Mucosa of rectum (tissue), 2 donors: ENCODE data around the gene RET.

Source experiments
- H3K27ac ChIP-seq, 2 donors: one replicate each; pipeline ENCODE4 v1.7.0; 2013; ENCODE audit warnings: inconsistent platforms in 2 of 2, low read depth in 2 of 2, low read length in 2 of 2
- H3K27me3 ChIP-seq, 2 donors: one replicate each; pipeline ENCODE4 v1.7.0; 2013; ENCODE audit warnings: low read length in 2 of 2; ENCODE audit not compliant: control insufficient read depth in 2 of 2, insufficient read depth in 2 of 2
- H3K36me3 ChIP-seq, 2 donors: one replicate each; pipeline ENCODE4 v1.7.0; 2013; ENCODE audit warnings: low read length in 2 of 2; ENCODE audit not compliant: control insufficient read depth in 2 of 2, insufficient read depth in 2 of 2
- H3K4me1 ChIP-seq, 2 donors: one replicate each; pipeline ENCODE4 v1.7.0; 2013; ENCODE audit warnings: low read length in 2 of 2, mild to moderate bottlenecking in 1 of 2; ENCODE audit not compliant: control insufficient read depth in 2 of 2, insufficient read depth in 2 of 2
- H3K4me3 ChIP-seq, 2 donors: one replicate each; pipeline ENCODE4 v1.7.0; 2013; ENCODE audit warnings: low read length in 2 of 2
- H3K9ac ChIP-seq, 2 donors: one replicate each; pipeline ENCODE4 v1.7.0; 2013; ENCODE audit warnings: low read length in 2 of 2, low read depth in 1 of 2, mild to moderate bottlenecking in 1 of 2
- H3K9me3 ChIP-seq, 2 donors: one replicate each; pipeline ENCODE4 v1.7.0; 2013; ENCODE audit warnings: low read length in 2 of 2; ENCODE audit not compliant: control insufficient read depth in 2 of 2
- donor health status: healthy.
- donor health status: Normal muscosa, but diverticular disease.

The RET gene

GRCh38 chr10:43055217-43055616 lies 21.7 kb upstream of the RET start:
- Histone ChIP-seq H3K27ac (no peak overlapping the region), H3K4me3 (no peak overlapping the region), H3K27me3 (no peaks in the 10 kb centered on the region), H3K36me3 (no peaks in the 10 kb centered on the region), H3K9me3 (no peaks in the 10 kb centered on the region), H3K4me1 (no peaks in the 10 kb centered on the region), H3K9ac (no peak overlapping the region)

GRCh38 chr10:43055991-43056567 lies 20.8 kb upstream of the RET start:
- Histone ChIP-seq H3K9me3 (no peaks in the 10 kb centered on the region), H3K36me3 (no peaks in the 10 kb centered on the region), H3K4me3 (no peak overlapping the region), H3K27me3 (no peaks in the 10 kb centered on the region), H3K27ac (no peak overlapping the region), H3K9ac (no peak overlapping the region), H3K4me1 (no peaks in the 10 kb centered on the region)

- no peak overlapping the region for H3K9ac ChIP-seq
- H3K36me3 ChIP-seq = no peaks in the 10 kb centered on the region
- H3K4me1 ChIP-seq = no peaks in the 10 kb centered on the region
- no peak overlapping the region for H3K4me3 ChIP-seq
- H3K27ac ChIP-seq = no peak overlapping the region
- H3K27me3 ChIP-seq = no peaks in the 10 kb centered on the region
- no peaks in the 10 kb centered on the region for H3K9me3 ChIP-seq
These were observed 20.3 kb upstream of the RET start for GRCh38 chr10:43056568-43057011.

GRCh38 chr10:43057231-43057711 lies 19.6 kb upstream of the RET start:
- no peaks in the 10 kb centered on the region for H3K36me3 ChIP-seq
- no peak overlapping the region for H3K9ac ChIP-seq
- no peak overlapping the region for H3K4me3 ChIP-seq
- H3K27ac ChIP-seq = no peak overlapping the region
- H3K27me3 ChIP-seq = no peaks in the 10 kb centered on the region
- H3K9me3 ChIP-seq = no peaks in the 10 kb centered on the region
- H3K4me1 ChIP-seq = no peaks in the 10 kb centered on the region

GRCh38 chr10:43057831-43058340 lies 19.0 kb upstream of the RET start:
- Histone ChIP-seq H3K9ac (no peak overlapping the region), H3K4me3 (no peak overlapping the region), H3K27me3 (no peaks in the 10 kb centered on the region), H3K4me1 (no peaks in the 10 kb centered on the region), H3K36me3 (no peaks in the 10 kb centered on the region), H3K27ac (no peak overlapping the region), H3K9me3 (no peaks in the 10 kb centered on the region)

GRCh38 chr10:43058716-43059335 lies 18.0 kb upstream of the RET start:
- Histone ChIP-seq H3K4me3 (no peak overlapping the region), H3K4me1 (no peaks in the 10 kb centered on the region), H3K27me3 (no peaks in the 10 kb centered on the region), H3K36me3 (no peaks in the 10 kb centered on the region), H3K9ac (no peak overlapping the region), H3K27ac (no peak overlapping the region), H3K9me3 (no peaks in the 10 kb centered on the region)

GRCh38 chr10:43059336-43059720 lies 17.5 kb upstream of the RET start:
- Histone ChIP-seq H3K4me3 (no peak overlapping the region), H3K27ac (no peak overlapping the region), H3K9ac (no peak overlapping the region), H3K36me3 (no peaks in the 10 kb centered on the region), H3K4me1 (no peaks in the 10 kb centered on the region), H3K9me3 (no peaks in the 10 kb centered on the region), H3K27me3 (no peaks in the 10 kb centered on the region)

GRCh38 chr10:43059828-43060227 lies 17.0 kb upstream of the RET start:
- no peak overlapping the region for H3K27ac ChIP-seq
- no peak overlapping the region for H3K4me3 ChIP-seq
- no peaks in the 10 kb centered on the region for H3K4me1 ChIP-seq

GRCh38 chr10:43060291-43060690 lies 16.6 kb upstream of the RET start:
- H3K36me3 ChIP-seq = no peaks in the 10 kb centered on the region
- no peaks in the 10 kb centered on the region for H3K9me3 ChIP-seq
- no peak overlapping the region for H3K27ac ChIP-seq
- H3K27me3 ChIP-seq = no peaks in the 10 kb centered on the region
- H3K9ac ChIP-seq = no peak overlapping the region
- H3K4me1 ChIP-seq = no peaks in the 10 kb centered on the region
- H3K4me3 ChIP-seq = no peak overlapping the region

More at GRCh38 chr10:43059828-43060227, 17.0 kb upstream of the RET start:
- Histone ChIP-seq H3K27me3 (no peaks in the 10 kb centered on the region), H3K9ac (no peak overlapping the region), H3K36me3 (no peaks in the 10 kb centered on the region), H3K9me3 (no peaks in the 10 kb centered on the region)

GRCh38 chr10:43061331-43061730 lies 15.5 kb upstream of the RET start:
- Histone ChIP-seq H3K4me3 (no peak overlapping the region), H3K36me3 (no peaks in the 10 kb centered on the region), H3K27me3 (no peaks in the 10 kb centered on the region), H3K27ac (no peak overlapping the region), H3K9ac (no peak overlapping the region), H3K4me1 (no peaks in the 10 kb centered on the region), H3K9me3 (no peaks in the 10 kb centered on the region)
